ENCODE results near the gene FBN2.

Gene FBN2

GRCh38 chr5:128318691-128319090, 219.4 kb downstream of the FBN2 start:
- no peak for FAIRE-seq
- no peak for DNase-seq (ENCODE audit: insufficient read length)
- TF ChIP-seq POLR2AphosphoS5 (IDR thresholded peaks at IDR 0.05; ENCODE audit: low read depth, low read length) (no peak), POLR2A (IDR thresholded peaks at IDR 0.05; ENCODE audit: low read depth, low read length) (no peak), TAF1 (IDR thresholded peaks at IDR 0.05; ENCODE audit: borderline replicate concordance, low read depth, low read length) (no peak)

- DNase-seq (ENCODE audit: insufficient read length) (no peak), FAIRE-seq (no peak)
- TF ChIP-seq POLR2AphosphoS5 (IDR thresholded peaks at IDR 0.05; ENCODE audit: low read depth, low read length) (no peak), POLR2A (IDR thresholded peaks at IDR 0.05; ENCODE audit: low read depth, low read length) (no peak), TAF1 (IDR thresholded peaks at IDR 0.05; ENCODE audit: borderline replicate concordance, low read depth, low read length) (no peak)
Observed at GRCh38 chr5:128317481-128317880, 220.6 kb downstream of the FBN2 start.

- no peak for TF ChIP-seq POLR2A (IDR thresholded peaks at IDR 0.05; ENCODE audit: low read depth, low read length)
- no peak for TF ChIP-seq POLR2AphosphoS5 (IDR thresholded peaks at IDR 0.05; ENCODE audit: low read depth, low read length)
- TF ChIP-seq TAF1 (IDR thresholded peaks at IDR 0.05; ENCODE audit: borderline replicate concordance, low read depth, low read length), result no peak
- no peak for DNase-seq (ENCODE audit: insufficient read length)
- no peak for FAIRE-seq
Observed at GRCh38 chr5:128315671-128316070, 222.4 kb downstream of the FBN2 start.

GRCh38 chr5:128305341-128305740, 232.7 kb downstream of the FBN2 start:
- DNase-seq (ENCODE audit: insufficient read length) (no peak), FAIRE-seq (no peak)
- TF ChIP-seq TAF1 (IDR thresholded peaks at IDR 0.05; ENCODE audit: borderline replicate concordance, low read depth, low read length) (no peak), POLR2A (IDR thresholded peaks at IDR 0.05; ENCODE audit: low read depth, low read length) (no peak), POLR2AphosphoS5 (IDR thresholded peaks at IDR 0.05; ENCODE audit: low read depth, low read length) (no peak)

GRCh38 chr5:128304791-128305190, 233.3 kb downstream of the FBN2 start:
- no peak for DNase-seq (ENCODE audit: insufficient read length)
- TF ChIP-seq POLR2AphosphoS5 (IDR thresholded peaks at IDR 0.05; ENCODE audit: low read depth, low read length) (no peak), TAF1 (IDR thresholded peaks at IDR 0.05; ENCODE audit: borderline replicate concordance, low read depth, low read length) (no peak), POLR2A (IDR thresholded peaks at IDR 0.05; ENCODE audit: low read depth, low read length) (no peak)
- no peak for FAIRE-seq

- TF ChIP-seq TAF1 (IDR thresholded peaks at IDR 0.05; ENCODE audit: borderline replicate concordance, low read depth, low read length) (no peak), POLR2AphosphoS5 (IDR thresholded peaks at IDR 0.05; ENCODE audit: low read depth, low read length) (no peak), POLR2A (IDR thresholded peaks at IDR 0.05; ENCODE audit: low read depth, low read length) (no peak)
- FAIRE-seq, result no peak
- DNase-seq (ENCODE audit: insufficient read length), result no peak
Observed at GRCh38 chr5:128304088-128304487, 234.0 kb downstream of the FBN2 start.

GRCh38 chr5:128303593-128303992, 234.5 kb downstream of the FBN2 start:
- no peak for TF ChIP-seq POLR2A (IDR thresholded peaks at IDR 0.05; ENCODE audit: low read depth, low read length)
- no peak for TF ChIP-seq POLR2AphosphoS5 (IDR thresholded peaks at IDR 0.05; ENCODE audit: low read depth, low read length)
- no peak for TF ChIP-seq TAF1 (IDR thresholded peaks at IDR 0.05; ENCODE audit: borderline replicate concordance, low read depth, low read length)
- DNase-seq (ENCODE audit: insufficient read length) (no peak), FAIRE-seq (no peak)

GRCh38 chr5:128300181-128300580, 237.9 kb downstream of the FBN2 start:
- no peak for TF ChIP-seq POLR2AphosphoS5 (IDR thresholded peaks at IDR 0.05; ENCODE audit: low read depth, low read length)
- TF ChIP-seq TAF1 (IDR thresholded peaks at IDR 0.05; ENCODE audit: borderline replicate concordance, low read depth, low read length), result no peak
- no peak for TF ChIP-seq POLR2A (IDR thresholded peaks at IDR 0.05; ENCODE audit: low read depth, low read length)
- DNase-seq (ENCODE audit: insufficient read length), result no peak
- no peak for FAIRE-seq

- FAIRE-seq (no peak), DNase-seq (ENCODE audit: insufficient read length) (no peak)
- TF ChIP-seq POLR2A (IDR thresholded peaks at IDR 0.05; ENCODE audit: low read depth, low read length) (no peak), POLR2AphosphoS5 (IDR thresholded peaks at IDR 0.05; ENCODE audit: low read depth, low read length) (no peak), TAF1 (IDR thresholded peaks at IDR 0.05; ENCODE audit: borderline replicate concordance, low read depth, low read length) (no peak)
Observed at GRCh38 chr5:128290152-128290858, 247.7 kb downstream of the FBN2 start.

GRCh38 chr5:128287740-128288139, 250.3 kb downstream of the FBN2 start:
- DNase-seq (ENCODE audit: insufficient read length) (no peak), FAIRE-seq (no peak)
- no peak for TF ChIP-seq POLR2A (IDR thresholded peaks at IDR 0.05; ENCODE audit: low read depth, low read length)
- TF ChIP-seq POLR2AphosphoS5 (IDR thresholded peaks at IDR 0.05; ENCODE audit: low read depth, low read length), result no peak
- TF ChIP-seq TAF1 (IDR thresholded peaks at IDR 0.05; ENCODE audit: borderline replicate concordance, low read depth, low read length), result no peak

GRCh38 chr5:128284236-128284635, 253.8 kb downstream of the FBN2 start:
- FAIRE-seq (no peak), DNase-seq (ENCODE audit: insufficient read length) (no peak)
- TF ChIP-seq TAF1 (IDR thresholded peaks at IDR 0.05; ENCODE audit: borderline replicate concordance, low read depth, low read length) (no peak), POLR2AphosphoS5 (IDR thresholded peaks at IDR 0.05; ENCODE audit: low read depth, low read length) (no peak), POLR2A (IDR thresholded peaks at IDR 0.05; ENCODE audit: low read depth, low read length) (no peak)

GRCh38 chr5:128279345-128279744, 258.7 kb downstream of the FBN2 start:
- TF ChIP-seq TAF1 (IDR thresholded peaks at IDR 0.05; ENCODE audit: borderline replicate concordance, low read depth, low read length) (no peak), POLR2A (IDR thresholded peaks at IDR 0.05; ENCODE audit: low read depth, low read length) (no peak), POLR2AphosphoS5 (IDR thresholded peaks at IDR 0.05; ENCODE audit: low read depth, low read length) (no peak)
- DNase-seq (ENCODE audit: insufficient read length) (no peak), FAIRE-seq (no peak)
